Cortex of kidney (tissue), 1 donor: Measurements from ENCODE around the gene AUTS2.

ENCODE experiments used
- DNase-seq: peaks from one replicate; lab custom pipeline; 2025; lab: John Stamatoyannopoulos, UW

The AUTS2 gene

GRCh38 chr7:70749831-70750230, 1151.6 kb downstream of the AUTS2 start:
- DNase-seq: no peak

GRCh38 chr7:70751895-70752294, 1153.6 kb downstream of the AUTS2 start:
- no peak for DNase-seq

- no peak for DNase-seq
These were observed 1154.5 kb downstream of the AUTS2 start for GRCh38 chr7:70752794-70753241.

- no peak for DNase-seq
These were observed 1158.5 kb downstream of the AUTS2 start for GRCh38 chr7:70756789-70757188.

GRCh38 chr7:70758646-70759045, 1160.4 kb downstream of the AUTS2 start:
- DNase-seq: no peak

GRCh38 chr7:70759674-70760073, 1161.4 kb downstream of the AUTS2 start:
- DNase-seq: no peak

- no peak for DNase-seq
These were observed 1163.5 kb downstream of the AUTS2 start for GRCh38 chr7:70761711-70762328.

- DNase-seq: no peak
These were observed 1164.4 kb downstream of the AUTS2 start for GRCh38 chr7:70762696-70763095.

GRCh38 chr7:70763961-70764691, 1165.9 kb downstream of the AUTS2 start:
- no peak for DNase-seq

- DNase-seq: no peak
These were observed 1166.5 kb downstream of the AUTS2 start for GRCh38 chr7:70764701-70765208.

- DNase-seq: no peak
These were observed 1167.4 kb downstream of the AUTS2 start for GRCh38 chr7:70765651-70766050.

- DNase-seq: no peak
These were observed 1167.8 kb downstream of the AUTS2 start for GRCh38 chr7:70766109-70766508.

GRCh38 chr7:70766694-70767093, 1168.4 kb downstream of the AUTS2 start:
- no peak for DNase-seq

GRCh38 chr7:70770154-70770553, 1171.9 kb downstream of the AUTS2 start:
- DNase-seq: no peak

- no peak for DNase-seq
These were observed 1173.2 kb downstream of the AUTS2 start for GRCh38 chr7:70771451-70771850.

GRCh38 chr7:70772891-70773290, 1174.6 kb downstream of the AUTS2 start:
- DNase-seq: no peak

- DNase-seq: no peak
These were observed 1175.1 kb downstream of the AUTS2 start for GRCh38 chr7:70773406-70773805.

- DNase-seq: no peak
These were observed 1176.8 kb downstream of the AUTS2 start for GRCh38 chr7:70774950-70775527.

GRCh38 chr7:70775570-70776156, 1177.4 kb downstream of the AUTS2 start:
- DNase-seq: no peak

GRCh38 chr7:70776627-70777101, 1178.4 kb downstream of the AUTS2 start:
- no peak for DNase-seq

- DNase-seq: no peak
These were observed 1179.0 kb downstream of the AUTS2 start for GRCh38 chr7:70777251-70777650.

- DNase-seq: no peak
These were observed 1180.3 kb downstream of the AUTS2 start for GRCh38 chr7:70778585-70778984.

GRCh38 chr7:70779321-70779720, 1181.0 kb downstream of the AUTS2 start:
- DNase-seq: no peak
